GM19467 (cell line): ENCODE data around the gene SPRED3.
"Not testable (repeated sequence)": the region's sequence is repeated elsewhere in the genome, so short reads cannot be mapped to it uniquely, and the experiment has no call there.

Source experiments
- ATAC-seq: cut with Tn5 transposase; IDR thresholded peaks from one replicate; pipeline ENCODE4 v1.9.1; 2021; ENCODE audit warnings: mild to moderate bottlenecking, moderate library complexity; ENCODE audit not compliant: unreplicated experiment

SPRED3 gene

GRCh38 chr19:38417146-38417543 lies 28.6 kb downstream of the SPRED3 start:
- ATAC-seq = no peak

- ATAC-seq = no peak
These were observed 29.3 kb downstream of the SPRED3 start for GRCh38 chr19:38417544-38418506.

GRCh38 chr19:38420935-38421334 lies 32.4 kb downstream of the SPRED3 start:
- no peak for ATAC-seq

GRCh38 chr19:38421856-38422255 lies 33.4 kb downstream of the SPRED3 start:
- ATAC-seq = no peak

- no peak for ATAC-seq
These were observed 33.9 kb downstream of the SPRED3 start for GRCh38 chr19:38422438-38422837.

- no peak for ATAC-seq
These were observed 35.8 kb downstream of the SPRED3 start for GRCh38 chr19:38424272-38424671.

GRCh38 chr19:38425222-38425809 lies 36.8 kb downstream of the SPRED3 start:
- ATAC-seq = no peak

GRCh38 chr19:38425810-38426466 lies 37.4 kb downstream of the SPRED3 start, which contains the start of gene RASGRP4:
Gene RASGRP4 (minus strand): TSS chr19:38426219. CDS start chr19:38426091, 128 bp downstream.
- ATAC-seq = no peak

GRCh38 chr19:38427035-38427677 lies 38.7 kb downstream of the SPRED3 start:
- not testable (repeated sequence) for ATAC-seq

GRCh38 chr19:38429055-38429810 lies 40.7 kb downstream of the SPRED3 start:
- ATAC-seq = no peak

- ATAC-seq = no peak
These were observed 41.3 kb downstream of the SPRED3 start for GRCh38 chr19:38429811-38430156.

GRCh38 chr19:38430931-38431330 lies 42.4 kb downstream of the SPRED3 start:
- ATAC-seq = no peak

- ATAC-seq = no peak
These were observed 44.8 kb downstream of the SPRED3 start, which contains the start of gene RYR1 for GRCh38 chr19:38433268-38433733. Gene RYR1 (plus strand): TSS chr19:38433691. CDS start chr19:38433830, 139 bp downstream.

- ATAC-seq = no peak
These were observed 46.1 kb downstream of the SPRED3 start for GRCh38 chr19:38434549-38435051.

GRCh38 chr19:38437295-38437694 lies 48.8 kb downstream of the SPRED3 start:
- no peak for ATAC-seq

GRCh38 chr19:38437917-38438316 lies 49.4 kb downstream of the SPRED3 start:
- ATAC-seq = no peak

- ATAC-seq = no peak
These were observed 52.1 kb downstream of the SPRED3 start for GRCh38 chr19:38440592-38440991.

- ATAC-seq = no peak
These were observed 53.3 kb downstream of the SPRED3 start for GRCh38 chr19:38441657-38442348.

GRCh38 chr19:38442736-38443135 lies 54.2 kb downstream of the SPRED3 start:
- no peak for ATAC-seq
